HG03139 (cell line): ENCODE results near the gene L3MBTL2.

Experiments
- ATAC-seq: cut with Tn5 transposase; IDR thresholded peaks from one replicate; pipeline ENCODE4 v1.9.1; 2021; ENCODE audit not compliant: unreplicated experiment

Gene L3MBTL2

DNA sequence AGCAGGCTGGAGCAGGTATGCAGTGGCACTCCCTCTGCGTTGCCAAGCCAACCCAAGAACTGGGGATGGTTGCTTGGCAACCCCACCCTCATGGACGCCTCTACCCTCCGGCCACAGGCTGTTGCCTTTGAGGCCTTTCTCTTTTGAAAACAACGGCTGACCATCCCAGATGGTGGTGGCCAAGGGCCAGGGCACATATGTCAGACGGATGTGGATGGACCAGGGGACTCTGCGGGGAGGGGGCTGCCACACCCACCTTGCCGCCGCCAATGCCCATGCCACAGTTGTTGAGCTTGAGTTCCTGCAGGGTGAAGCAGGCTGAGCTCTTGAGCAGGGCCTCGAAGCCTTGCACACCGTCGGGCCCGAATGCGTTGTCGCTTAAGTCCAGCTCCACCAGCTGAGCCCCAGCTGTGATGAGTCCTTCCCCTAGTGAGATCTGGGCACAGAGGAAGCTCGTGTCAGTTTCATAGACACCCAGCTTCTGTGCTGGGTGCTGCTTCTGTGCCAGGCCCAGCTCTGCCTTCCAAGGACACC lies 59.4 kb downstream of the L3MBTL2 start:
- ATAC-seq, result no peak

DNA sequence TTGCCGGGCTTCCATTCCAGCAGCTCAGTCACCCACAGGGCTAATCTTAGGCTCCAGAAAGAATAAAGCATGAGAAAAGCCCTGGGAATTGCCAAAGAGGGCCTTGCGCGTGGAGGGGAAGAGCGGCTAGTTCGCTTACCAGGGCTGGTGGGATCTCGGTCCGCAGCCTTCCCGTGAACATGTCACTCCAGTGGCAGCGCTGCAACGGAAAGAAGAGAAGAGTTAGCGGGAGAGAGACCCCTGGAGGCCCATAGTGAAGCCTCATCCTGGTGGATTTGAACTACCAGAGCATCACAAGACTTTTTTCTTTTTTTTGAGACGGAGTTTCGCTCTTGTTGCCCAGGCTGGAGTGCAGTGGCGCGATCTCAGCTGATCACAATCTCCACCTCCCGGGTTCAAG lies 62.8 kb downstream of the L3MBTL2 start:
- no peak for ATAC-seq

DNA sequence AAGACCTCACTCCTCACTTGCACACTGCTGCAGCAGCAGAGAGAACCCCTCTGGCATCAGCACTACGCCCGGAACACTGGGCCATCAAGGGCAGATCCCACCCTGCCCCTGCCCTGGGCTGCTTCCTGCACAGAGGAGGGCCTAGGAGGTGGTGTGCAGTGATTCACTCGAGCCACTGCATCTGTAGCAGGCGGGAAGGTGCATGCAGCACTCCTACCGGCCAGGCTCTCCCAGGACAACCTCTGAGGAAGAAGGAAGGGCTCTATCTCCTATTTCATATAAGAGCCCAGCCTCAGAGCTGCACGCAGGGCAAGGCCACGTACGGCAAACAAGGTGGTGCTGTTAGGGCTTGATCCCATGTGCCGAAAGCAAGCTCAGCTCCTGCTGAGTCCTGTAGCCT lies 66.7 kb downstream of the L3MBTL2 start:
- ATAC-seq, result no peak

DNA sequence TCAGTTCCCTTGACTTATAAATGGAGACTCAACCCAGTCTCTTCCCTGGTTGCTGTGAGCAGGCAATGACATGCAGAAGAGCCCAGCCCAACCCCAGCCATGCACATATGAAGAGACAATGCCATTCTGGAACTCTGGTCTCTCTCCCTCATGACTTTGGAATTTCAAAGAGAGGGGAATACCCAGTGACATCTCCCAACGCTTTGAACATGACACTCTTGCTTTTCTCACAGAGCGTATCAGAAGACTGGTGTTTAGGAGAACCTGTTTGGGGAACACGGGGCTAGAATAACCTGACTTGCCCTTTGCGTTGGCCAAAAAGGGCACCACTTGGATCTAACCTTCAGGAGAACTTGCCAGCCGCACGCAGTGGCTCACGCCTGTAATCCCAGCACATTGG lies 68.0 kb downstream of the L3MBTL2 start:
- ATAC-seq, result no peak

DNA sequence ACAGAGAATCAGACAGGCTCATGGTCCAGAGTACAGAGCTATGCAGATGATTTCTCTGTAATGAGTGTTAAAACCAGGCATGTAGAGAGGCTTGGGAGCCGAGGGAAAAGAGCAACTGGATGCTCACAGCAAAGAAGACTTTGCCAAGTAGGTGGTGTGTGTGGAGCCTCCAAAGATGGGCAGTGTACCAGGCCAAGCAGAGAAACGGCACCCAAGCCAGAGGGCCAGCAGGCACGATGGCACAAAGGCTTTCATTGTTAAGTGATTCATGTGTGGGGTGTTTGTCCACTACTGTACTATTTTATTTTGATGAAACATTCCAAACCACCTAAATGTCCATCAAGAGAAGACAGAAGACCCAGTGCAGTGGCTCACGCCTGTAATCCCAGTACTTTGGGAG lies 69.7 kb downstream of the L3MBTL2 start:
- no peak for ATAC-seq

DNA sequence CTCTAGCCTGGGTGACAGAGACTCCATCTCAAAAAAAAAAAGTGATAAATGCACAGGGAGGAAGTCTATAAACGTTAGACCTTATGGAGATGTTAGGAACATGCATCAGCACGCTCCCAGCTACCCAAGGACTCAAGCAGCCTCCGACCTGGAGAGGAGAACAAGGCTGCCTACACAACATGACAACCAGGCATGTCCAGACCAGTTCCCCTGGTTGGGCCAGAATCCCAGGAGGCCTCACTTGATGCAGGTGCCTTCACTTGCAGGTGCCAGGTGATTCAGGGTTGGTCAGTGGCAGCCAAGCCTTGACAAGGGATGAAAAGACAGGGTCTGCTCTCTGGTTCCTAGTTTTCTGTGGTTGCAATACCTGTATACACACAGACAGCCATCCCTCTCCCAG lies 75.0 kb downstream of the L3MBTL2 start:
- ATAC-seq, result no peak

DNA sequence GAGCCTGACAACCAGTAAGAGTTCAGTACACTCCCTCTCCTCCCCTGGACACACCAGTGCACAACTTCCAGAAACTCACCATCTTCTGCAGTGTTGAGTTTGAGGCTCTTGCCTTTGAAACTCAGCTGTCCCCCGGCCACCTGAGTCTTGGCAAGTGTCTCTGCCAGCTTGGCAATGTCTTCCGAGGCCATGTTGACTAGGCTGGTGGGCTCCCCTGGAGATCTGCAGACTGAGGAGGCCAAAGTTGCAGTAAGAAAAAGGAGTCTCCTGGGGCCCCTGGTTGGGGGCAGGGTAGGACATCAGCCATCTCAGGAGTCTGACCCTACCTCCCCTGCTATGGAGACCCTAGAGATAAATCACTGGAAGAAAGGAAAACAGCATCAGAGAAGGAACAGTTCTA lies 75.7 kb downstream of the L3MBTL2 start:
- ATAC-seq, result no peak
